ENCODE results near the gene PID1.

Gene PID1

GRCh38 chr2:229160984-229161383, 110.1 kb downstream of the PID1 start:
- no peak for DNase-seq

GRCh38 chr2:229160180-229160579, 110.9 kb downstream of the PID1 start:
- DNase-seq: no peak

- no peak for DNase-seq
Measured at GRCh38 chr2:229159405-229159804, 111.7 kb downstream of the PID1 start.

- DNase-seq: no peak
Measured at GRCh38 chr2:229154381-229154780, 116.7 kb downstream of the PID1 start.

GRCh38 chr2:229153951-229154350, 117.1 kb downstream of the PID1 start:
- DNase-seq: no peak

- no peak for DNase-seq
Measured at GRCh38 chr2:229153267-229153666, 117.8 kb downstream of the PID1 start.

- DNase-seq: no peak
Measured at GRCh38 chr2:229152674-229153073, 118.4 kb downstream of the PID1 start.

GRCh38 chr2:229150317-229150716, 120.8 kb downstream of the PID1 start:
- DNase-seq: no peak

- DNase-seq: no peak
Measured at GRCh38 chr2:229141424-229142025, 129.6 kb downstream of the PID1 start.

GRCh38 chr2:229137639-229138038, 133.4 kb downstream of the PID1 start:
- DNase-seq: no peak

- no peak for DNase-seq
Measured at GRCh38 chr2:229137066-229137465, 134.0 kb downstream of the PID1 start.

GRCh38 chr2:229133155-229133772, 137.8 kb downstream of the PID1 start:
- DNase-seq: no peak

- DNase-seq: no peak
Measured at GRCh38 chr2:229132236-229132635, 138.9 kb downstream of the PID1 start.

- no peak for DNase-seq
Measured at GRCh38 chr2:229130522-229130921, 140.6 kb downstream of the PID1 start.

GRCh38 chr2:229129738-229130371, 141.2 kb downstream of the PID1 start:
- DNase-seq: no peak

- DNase-seq: no peak
Measured at GRCh38 chr2:229127471-229127870, 143.6 kb downstream of the PID1 start.

GRCh38 chr2:229126066-229126465, 145.0 kb downstream of the PID1 start:
- no peak for DNase-seq

GRCh38 chr2:229124136-229124535, 147.0 kb downstream of the PID1 start:
- DNase-seq: no peak

- no peak for DNase-seq
Measured at GRCh38 chr2:229118927-229119326, 152.2 kb downstream of the PID1 start.

GRCh38 chr2:229118336-229118735, 152.8 kb downstream of the PID1 start:
- no peak for DNase-seq

GRCh38 chr2:229111744-229112143, 159.3 kb downstream of the PID1 start:
- DNase-seq: no peak

- DNase-seq: no peak
Measured at GRCh38 chr2:229109195-229109594, 161.9 kb downstream of the PID1 start.

- DNase-seq: no peak
Measured at GRCh38 chr2:229107601-229108000, 163.5 kb downstream of the PID1 start.

GRCh38 chr2:229104974-229105387, 166.1 kb downstream of the PID1 start:
- no peak for DNase-seq

GRCh38 chr2:229104025-229104424, 167.1 kb downstream of the PID1 start:
- DNase-seq: no peak

Measured in SIG-M5 (cell line).